ENCODE measurements around the gene EXOC6B. TPM values are rescaled to one million over a fixed set of nuclear protein-coding genes. Genes with fewer than 3 reads are reported as not detected.
A peak's percentile ranks its signal among the peaks of the same experiment; 100 is the strongest.

Gene EXOC6B
- total RNA-seq, 3 donors from 2014 or later, result 32.2 to 49.2 (median 37.0) TPM

DNA sequence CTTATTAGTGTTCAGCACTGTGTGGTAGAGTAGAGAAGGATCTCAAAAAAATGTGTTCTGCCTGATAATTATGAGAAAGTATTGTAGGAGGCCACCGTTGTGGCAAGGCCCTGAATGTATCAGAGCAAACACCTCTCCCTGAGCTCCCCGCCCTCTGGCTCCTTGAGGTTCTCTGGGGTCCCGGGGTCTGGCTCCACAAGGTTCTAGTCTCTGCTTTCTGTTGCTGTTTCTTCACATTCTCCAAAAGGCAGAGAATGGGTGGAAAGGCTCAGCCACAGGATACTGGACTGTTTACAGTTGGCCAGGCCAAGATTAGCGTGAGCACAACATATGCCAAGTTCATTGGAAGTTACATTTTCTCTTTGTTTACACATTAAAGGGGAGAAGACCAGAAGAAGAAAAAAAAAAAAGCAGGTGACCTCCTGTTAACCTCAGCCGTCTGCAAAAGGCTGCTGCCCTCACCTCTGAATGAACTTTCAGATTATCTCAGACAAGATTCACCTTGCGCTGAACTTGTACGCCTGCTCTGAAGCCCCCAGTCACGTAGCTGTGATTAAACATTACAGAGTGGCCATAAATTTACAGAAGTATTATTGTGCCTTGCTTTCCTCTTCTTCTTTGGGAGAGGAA lies 621.6 kb downstream of the EXOC6B start:
- Histone ChIP-seq H3K4me3 (no peak overlapping the region), H3K36me3 (no peaks in the 10 kb centered on the region), H3K4me1 (peaks cover 0 to 16% of the 10 kb centered on the region in 2 donors), H3K27me3 (no peaks in the 10 kb centered on the region), H3K27ac (peak overlapping the region; percentile 43 to 64), H3K9me3 (no peaks in the 10 kb centered on the region)
- TF ChIP-seq POLR2A (IDR thresholded peaks at IDR 0.05), result no peak
- TF ChIP-seq POLR2AphosphoS5 (IDR thresholded peaks at IDR 0.05), result no peak
- TF ChIP-seq CTCF (IDR thresholded peaks at IDR 0.05), result no peak
- DNase-seq (ENCODE audit: low spot score in 2 of 2), result no peak
- intact Hi-C loops (cut with DNase I; ENCODE audit: low total_unique reads), result no loop called here

- intact Hi-C loops (cut with DNase I; ENCODE audit: low total_unique reads), result no loop called here
- H3K27me3 ChIP-seq, result no peaks in the 10 kb centered on the region
- no peaks in the 10 kb centered on the region for H3K9me3 ChIP-seq
- H3K4me3 ChIP-seq, result no peak overlapping the region
- H3K4me1 ChIP-seq, result peaks cover 0 to 3% of the 10 kb centered on the region in 2 donors
- no peak overlapping the region for H3K27ac ChIP-seq
- TF ChIP-seq POLR2A (IDR thresholded peaks at IDR 0.05), result no peak
- TF ChIP-seq CTCF (IDR thresholded peaks at IDR 0.05), result no peak
- no peak for DNase-seq (ENCODE audit: low spot score in 2 of 2)
- no peaks in the 10 kb centered on the region for H3K36me3 ChIP-seq
Observed at GRCh38 chr2:72198532-72199241, 627.1 kb downstream of the EXOC6B start.

DNA sequence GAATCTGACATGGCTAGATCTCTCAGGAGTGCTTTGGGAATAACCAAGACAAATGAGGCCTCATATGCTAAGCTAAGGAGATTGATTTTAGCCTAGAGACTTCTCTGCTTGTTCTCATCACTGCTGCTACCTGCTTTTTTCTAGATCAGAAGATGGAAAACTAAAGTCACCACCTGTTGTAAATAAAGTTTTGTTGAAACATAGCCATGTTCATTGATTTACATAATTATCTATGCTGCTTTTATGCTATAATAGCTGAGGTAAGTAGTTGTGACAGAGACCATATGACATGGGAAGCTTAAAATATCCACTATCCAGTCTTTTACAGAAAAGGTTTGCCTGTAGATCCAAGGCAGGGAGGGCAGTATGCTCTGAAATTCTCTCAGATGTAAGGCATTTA lies 632.1 kb downstream of the EXOC6B start:
- Histone ChIP-seq H3K27ac (no peak overlapping the region), H3K27me3 (no peaks in the 10 kb centered on the region), H3K4me3 (no peak overlapping the region), H3K9me3 (no peaks in the 10 kb centered on the region), H3K36me3 (no peaks in the 10 kb centered on the region), H3K4me1 (no peaks in the 10 kb centered on the region)
- intact Hi-C loops (cut with DNase I; ENCODE audit: low total_unique reads), result no loop called here
- no peak for DNase-seq (ENCODE audit: low spot score in 2 of 2)
- TF ChIP-seq CTCF (IDR thresholded peaks at IDR 0.05), result no peak
- no peak for TF ChIP-seq POLR2AphosphoS5 (IDR thresholded peaks at IDR 0.05)
- no peak for TF ChIP-seq POLR2A (IDR thresholded peaks at IDR 0.05)

- DNase-seq (ENCODE audit: low spot score in 2 of 2), result no peak
- Histone ChIP-seq H3K27ac (no peak overlapping the region), H3K9me3 (peaks cover 3 to 10% of the 10 kb centered on the region in 2 donors), H3K4me1 (no peaks in the 10 kb centered on the region), H3K36me3 (no peaks in the 10 kb centered on the region), H3K27me3 (no peaks in the 10 kb centered on the region), H3K4me3 (no peak overlapping the region)
- intact Hi-C loops (cut with DNase I; ENCODE audit: low total_unique reads), result no loop called here
- TF ChIP-seq CTCF (IDR thresholded peaks at IDR 0.05), result no peak
- TF ChIP-seq POLR2AphosphoS5 (IDR thresholded peaks at IDR 0.05), result no peak
- TF ChIP-seq POLR2A (IDR thresholded peaks at IDR 0.05), result no peak
Observed at GRCh38 chr2:72191441-72191840, 634.4 kb downstream of the EXOC6B start.

GRCh38 chr2:72185206-72185605 lies 640.6 kb downstream of the EXOC6B start:
- intact Hi-C loops (cut with DNase I; ENCODE audit: low total_unique reads), result no loop called here
- no peaks in the 10 kb centered on the region for H3K4me1 ChIP-seq
- no peak overlapping the region for H3K4me3 ChIP-seq
- H3K27me3 ChIP-seq, result no peaks in the 10 kb centered on the region
- no peak for TF ChIP-seq POLR2AphosphoS5 (IDR thresholded peaks at IDR 0.05)
- TF ChIP-seq POLR2A (IDR thresholded peaks at IDR 0.05), result no peak
- no peak for TF ChIP-seq CTCF (IDR thresholded peaks at IDR 0.05)
- no peak for DNase-seq (ENCODE audit: low spot score in 2 of 2)
- no peak overlapping the region for H3K27ac ChIP-seq
- H3K36me3 ChIP-seq, result no peaks in the 10 kb centered on the region
- peaks cover 3 to 10% of the 10 kb centered on the region in 2 donors for H3K9me3 ChIP-seq
